Lower leg skin (tissue), 4 donors: ENCODE results near the gene ANKS6. TPM values are rescaled to one million over a fixed set of nuclear protein-coding genes. Genes with fewer than 3 reads are reported as not detected.

Experiments used
- DNase-seq, 2 donors: peaks; one replicate each; pipeline ENCODE4 v3.0.0-alpha.2; 2019; ENCODE audit warnings: low spot score in 2 of 2
- H3K4me3 ChIP-seq: fragments of 200-600 bp; sonication (generic); 2 replicates; pipeline ENCODE4 v1.5.1; 2017; ENCODE audit warnings: mild to moderate bottlenecking, low read depth; ENCODE audit not compliant: poor library complexity, severe bottlenecking
- CTCF ChIP-seq, 3 donors: fragments of 450-650 bp; IDR thresholded peaks; one replicate each; pipeline ENCODE4 v1.5.1; 2016; ENCODE audit warnings: antibody characterized with exemption in 3 of 3, mild to moderate bottlenecking in 3 of 3, moderate library complexity in 2 of 3
- POLR2A ChIP-seq, 2 donors: fragments of 450-650 bp; IDR thresholded peaks; one replicate each; pipeline ENCODE4 v1.6.1; 2016 to 2017; ENCODE audit warnings: antibody characterized with exemption in 2 of 2, mild to moderate bottlenecking in 1 of 2, moderate library complexity in 1 of 2
- WGBS, 2 donors: methylation state at CpG; one replicate each; pipeline ENCODE4 v1.1.5; 2018; 5-methylcytosine and 5-hydroxymethylcytosine counted together
- intact Hi-C: fragments of 100-400 bp; cut with DNase I; formaldehyde crosslinking; loops from one replicate; pipeline ENCODE4 v1.15.0; 2023; ENCODE audit warnings: low total_unique reads
- total RNA-seq, 4 donors: library from RNA; depleted of rRNA; stranded (reverse); fragments of >200 nt; gene quantifications; one replicate each; pipeline ENCODE4 v1.1.0, GENCODE V29; 2016

ANKS6 gene
- total RNA-seq, 4 donors from 2014 or later, result 11.3 to 28.0 (median 19.1) TPM

GRCh38 chr9:98719055-98719454 lies 77.3 kb downstream of the ANKS6 start:
- DNase-seq, result no peak

GRCh38 chr9:98714833-98715232 lies 81.5 kb downstream of the ANKS6 start:
- WGBS, 2 donors, result 75 to 76% methylated on average over 1 of the region's 1 CpG
- intact Hi-C loops, result no loop called here
- H3K4me3 ChIP-seq, result no peak overlapping the region
- DNase-seq, result no peak
- TF ChIP-seq POLR2A (IDR thresholded peaks at IDR 0.05) (no peak), CTCF (IDR thresholded peaks at IDR 0.05) (no peak)

More at GRCh38 chr9:98719055-98719454, 77.3 kb downstream of the ANKS6 start:
- intact Hi-C loops, result no loop called here
- no peak for TF ChIP-seq POLR2A (IDR thresholded peaks at IDR 0.05)
- TF ChIP-seq CTCF (IDR thresholded peaks at IDR 0.05), result no peak
- H3K4me3 ChIP-seq, result no peak overlapping the region
- 56 to 66% methylated on average over 2 of the region's 2 CpGs for WGBS, 2 donors

GRCh38 chr9:98712987-98713386 lies 83.4 kb downstream of the ANKS6 start:
- no peak for DNase-seq
- intact Hi-C loops, result no loop called here
- TF ChIP-seq POLR2A (IDR thresholded peaks at IDR 0.05) (no peak), CTCF (IDR thresholded peaks at IDR 0.05) (no peak)
- no peak overlapping the region for H3K4me3 ChIP-seq

- intact Hi-C loops, result no loop called here
- peak in 1 of 2 donors; percentile 50 for DNase-seq
- no peak for TF ChIP-seq CTCF (IDR thresholded peaks at IDR 0.05)
- no peak for TF ChIP-seq POLR2A (IDR thresholded peaks at IDR 0.05)
- no peak overlapping the region for H3K4me3 ChIP-seq
- whole genome bisulfite sequencing, 2 donors, result 59 to 62% methylated on average over 14 of the region's 14 CpGs
Observed at GRCh38 chr9:98709968-98710965, 86.1 kb downstream of the ANKS6 start.

- no peak for TF ChIP-seq POLR2A (IDR thresholded peaks at IDR 0.05)
- TF ChIP-seq CTCF (IDR thresholded peaks at IDR 0.05), result no peak
- WGBS, 2 donors, result 3 to 7% methylated on average over 15 to 79 of the region's 111 CpGs
- intact Hi-C loops, result no loop called here
Observed at GRCh38 chr9:98708933-98709911, 87.1 kb downstream of the ANKS6 start, which contains the start of gene GABBR2. GABBR2 (minus strand) TSS chr9:98708935; CDS start chr9:98708737, 198 bp downstream.

More at GRCh38 chr9:98708933-98709911, 87.1 kb downstream of the ANKS6 start, which contains the start of gene GABBR2:
- no peak within 1 kb of the TSS for H3K4me3 ChIP-seq
- peak in 1 of 2 donors; percentile 59 for DNase-seq
